Measurements from ENCODE around the gene FAM171A2. TPM values are rescaled to one million over a fixed set of nuclear protein-coding genes. Genes with fewer than 3 reads are reported as not detected.
A peak's percentile ranks its signal among the peaks of the same experiment; 100 is the strongest.

The FAM171A2 gene
- total RNA-seq, 1 experiment from 2014 or later: 27.5 TPM

GRCh38 chr17:44345454-44346026 lies 18.1 kb downstream of the FAM171A2 start:
- Mint-ChIP-seq H3K9me3 (no peaks in the 10 kb centered on the region), H3K4me1 (peaks cover 8% of the 10 kb centered on the region in 2 experiments), H3K27me3 (ENCODE audit: low read depth) (peaks cover 30% of the 10 kb centered on the region), H3K36me3 (ENCODE audit: insufficient read depth in 1 of 3, low read depth in 3 of 3) (peaks cover 0 to 3% (median 0%) of the 10 kb centered on the region in 3 experiments; a peak in 1 of 7 replicates), H3K4me3 (peak overlapping the region; percentile 82 to 94), H3K27ac (peak overlapping the region; percentile 73 to 85 (median 85); a peak in 6 of 7 replicates)
- peak; percentile 74 for TF ChIP-seq CTCF (conservative IDR thresholded peaks at IDR 0.05)
- Histone ChIP-seq H3K79me2 (ENCODE audit: insufficient read depth, low read length) (no peaks in the 10 kb centered on the region), H3K23me2 (ENCODE audit: insufficient read length, low read depth, low read length, poor library complexity, severe bottlenecking) (peaks cover 5% of the 10 kb centered on the region), H3K56ac (ENCODE audit: insufficient read length, low read depth, low read length) (no peak overlapping the region), H3K14ac (ENCODE audit: insufficient read depth, low read length) (no peak overlapping the region), H2BK12ac (ENCODE audit: insufficient read length, low read depth, low read length) (no peak overlapping the region), H3K9me3 (ENCODE audit: control insufficient read depth, low read depth, low read length) (no peaks in the 10 kb centered on the region), H4K91ac (ENCODE audit: insufficient read length, low read depth, low read length) (no peak overlapping the region), H3K18ac (ENCODE audit: insufficient read length, low read depth, low read length) (no peak overlapping the region), H2BK20ac (ENCODE audit: low read depth, low read length, poor library complexity, severe bottlenecking) (no peak overlapping the region), H2AK5ac (ENCODE audit: insufficient read length, low read length) (no peak overlapping the region), H3K79me1 (ENCODE audit: insufficient read depth, low read depth, low read length, poor library complexity, severe bottlenecking) (no peaks in the 10 kb centered on the region), H2BK15ac (ENCODE audit: low read depth, low read length) (no peak overlapping the region), H3K4ac (ENCODE audit: low read depth, low read length) (no peak overlapping the region), H4K20me1 (ENCODE audit: control insufficient read depth, insufficient read depth, insufficient read length) (no peaks in the 10 kb centered on the region), H4K8ac (replicated peaks; ENCODE audit: insufficient read length, low read depth, low read length) (no peak overlapping the region), H4K5ac (ENCODE audit: insufficient read length, low read depth, low read length) (no peak overlapping the region), H3K4me1 (ENCODE audit: insufficient read depth, low read length) (no peaks in the 10 kb centered on the region), H3K4me2 (ENCODE audit: insufficient read depth, insufficient read length, low read length) (peak overlapping the region; percentile 89), H3K27ac (ENCODE audit: insufficient read length, low read depth, low read length) (no peak overlapping the region), H3K27me3 (ENCODE audit: insufficient read depth, low read length) (no peaks in the 10 kb centered on the region), H3K23ac (ENCODE audit: insufficient read length, low read depth, low read length) (no peak overlapping the region), H2AFZ (ENCODE audit: low read length) (no peak overlapping the region), H2BK120ac (ENCODE audit: low read depth, low read length, poor library complexity, severe bottlenecking) (no peak overlapping the region), H3K9ac (ENCODE audit: extremely low read depth, insufficient read length, low read length) (peak overlapping the region; percentile 25), H2BK5ac (ENCODE audit: insufficient read length, low read length) (no peak overlapping the region), H3T11ph (ENCODE audit: low read length) (no peak overlapping the region)
- WGBS (ENCODE audit: extremely low coverage, insufficient read length, low lambda C conversion rate): no CpG with 5 or more reads among the region's 21 CpGs
- DNase-seq: peak; percentile 88

Data from H9 (cell line).